Breast epithelium (tissue), 3 donors: Measurements from ENCODE around the gene CFTR.

Experiments
- CTCF ChIP-seq, 3 donors: fragments of 450-650 bp; IDR thresholded peaks; one replicate each; pipeline ENCODE4 v1.5.1; 2016 to 2017; ENCODE audit warnings: antibody characterized with exemption in 3 of 3, mild to moderate bottlenecking in 3 of 3, moderate library complexity in 3 of 3
- POLR2A ChIP-seq: fragments of 450-650 bp; IDR thresholded peaks from one replicate; pipeline ENCODE4 v1.6.1; 2016; ENCODE audit warnings: antibody characterized with exemption, mild to moderate bottlenecking, moderate library complexity
- POLR2AphosphoS5 ChIP-seq, 3 donors: sonication (generic); formaldehyde crosslinking; IDR thresholded peaks; one replicate each; pipeline ENCODE4 v1.6.1; 2017; ENCODE audit warnings: antibody characterized with exemption in 3 of 3

GRCh38 chr7:117704063-117704462 lies 224.2 kb downstream of the CFTR start:
- TF ChIP-seq CTCF (IDR thresholded peaks at IDR 0.05): no peak
- TF ChIP-seq POLR2A: no peak
- TF ChIP-seq POLR2AphosphoS5 (IDR thresholded peaks at IDR 0.05): no peak
